ENCODE measurements around the gene MSX2. TPM values are rescaled to one million over a fixed set of nuclear protein-coding genes. Genes with fewer than 3 reads are reported as not detected.

MSX2 gene
- total RNA-seq (under 1 TPM; 0.23 to 0.55 (median 0.38) TPM), polyA plus RNA-seq (under 1 TPM; 0.27 to 0.47 TPM)

- Histone ChIP-seq H3K9me3 (no peaks in the 10 kb centered on the region), H3K4me1 (no peaks in the 10 kb centered on the region), H3K36me3 (no peaks in the 10 kb centered on the region), H3K27me3 (peaks cover 0 to 44% (median 10%) of the 10 kb centered on the region in 4 donors), H3K4me3 (peak within 1 kb of the TSS; percentile 21 to 63 (median 41)), H3K27ac (no peak within 1 kb of the TSS)
- intact Hi-C loops (cut with DNase I) = no loop called here
- FAIRE-seq (no peak), DNase-seq (peak; percentile 84 to 95 (median 88)), ATAC-seq (peak; percentile 98 to 100 (median 99))
- WGBS, 2 donors = 2 to 3% methylated on average over 85 to 87 of the region's 87 CpGs
- TF ChIP-seq CTCF (IDR thresholded peaks at IDR 0.05) = no peak
Measured at GRCh38 chr5:174724484-174725260, at the start of gene MSX2. Gene MSX2 (plus strand): TSS chr5:174724582. CDS start chr5:174724660, 78 bp downstream.

- Histone ChIP-seq H3K36me3 (no peaks in the 10 kb centered on the region), H3K4me1 (no peaks in the 10 kb centered on the region), H3K4me3 (no peak overlapping the region), H3K27ac (no peak overlapping the region), H3K27me3 (peaks cover 0 to 4% (median 0%) of the 10 kb centered on the region in 4 donors), H3K9me3 (no peaks in the 10 kb centered on the region)
- 37 to 45% methylated on average over 2 of the region's 2 CpGs for WGBS, 2 donors
- no peak for TF ChIP-seq CTCF (IDR thresholded peaks at IDR 0.05)
- FAIRE-seq (no peak), ATAC-seq (no peak), DNase-seq (no peak)
- intact Hi-C loops (cut with DNase I) = no loop called here
Measured at GRCh38 chr5:174675110-174675509, 49.3 kb upstream of the MSX2 start.

GRCh38 chr5:174675916-174676315, 48.5 kb upstream of the MSX2 start:
- no peak for TF ChIP-seq CTCF (IDR thresholded peaks at IDR 0.05)
- 38 to 45% methylated on average over 5 of the region's 5 CpGs for WGBS, 2 donors
- no peak for DNase-seq
- H3K36me3 ChIP-seq = no peaks in the 10 kb centered on the region
- no peaks in the 10 kb centered on the region for H3K9me3 ChIP-seq
- no peak overlapping the region for H3K27ac ChIP-seq
- H3K4me3 ChIP-seq = no peak overlapping the region
- peaks cover 0 to 7% (median 0%) of the 10 kb centered on the region in 4 donors for H3K27me3 ChIP-seq
- intact Hi-C loops (cut with DNase I) = no loop called here
- FAIRE-seq = no peak
- no peak for ATAC-seq
- no peaks in the 10 kb centered on the region for H3K4me1 ChIP-seq

GRCh38 chr5:174678107-174678506, 46.3 kb upstream of the MSX2 start:
- DNase-seq (no peak), ATAC-seq (no peak), FAIRE-seq (no peak)
- H3K9me3 ChIP-seq = no peaks in the 10 kb centered on the region
- H3K4me3 ChIP-seq = no peak overlapping the region
- H3K27me3 ChIP-seq = peaks cover 0 to 7% (median 0%) of the 10 kb centered on the region in 4 donors
- TF ChIP-seq CTCF (IDR thresholded peaks at IDR 0.05) = no peak
- H3K27ac ChIP-seq = no peak overlapping the region
- intact Hi-C loops (cut with DNase I) = no loop called here
- H3K36me3 ChIP-seq = no peaks in the 10 kb centered on the region
- no peaks in the 10 kb centered on the region for H3K4me1 ChIP-seq
